ENCODE data around the gene COLEC11. TPM values are rescaled to one million over a fixed set of nuclear protein-coding genes. Genes with fewer than 3 reads are reported as not detected.

Gene COLEC11
- not detected in 2 replicates for total RNA-seq
- 0.05 TPM for total RNA-seq (2013)
- polyA plus RNA-seq = 0.58 TPM in 1 of 2 replicates, not detected in the other
- not detected in 2 replicates for polyA minus RNA-seq

GRCh38 chr2:3594493-3595281 is at the start of gene COLEC11:
Gene COLEC11, plus strand, starts transcription at chr2:3595112. Its CDS starts 9,229 bp downstream, at chr2:3604341.
- POLR2A ChIA-PET = no interaction called here
- no peak for DNase-seq
- no peaks in the 10 kb centered on the region for H4K20me1 ChIP-seq (ENCODE audit: control insufficient read depth, insufficient read depth, low read length, poor library complexity, severe bottlenecking)
- 63% methylated on average over 38 of the region's 40 CpGs for WGBS (ENCODE audit: insufficient coverage)
- ATAC-seq (ENCODE audit: low read depth) = no peak
- Mint-ChIP-seq H3K4me3 (no peak within 1 kb of the TSS), H3K9me3 (ENCODE audit: insufficient read depth) (no peaks in the 10 kb centered on the region), H3K27ac (no peak within 1 kb of the TSS), H3K27me3 (no peaks in the 10 kb centered on the region), H3K4me1 (no peaks in the 10 kb centered on the region)
- H3K36me3 ChIP-seq (replicated peaks in 1 of 2; ENCODE audit: control extremely low read depth in 1 of 2, control insufficient read depth in 1 of 2, extremely low read depth in 1 of 2, insufficient read depth in 2 of 2, low read length in 1 of 2) = no peaks in the 10 kb centered on the region
- no peak within 1 kb of the TSS for H2AFZ ChIP-seq (ENCODE audit: insufficient read depth, low read depth, low read length, poor library complexity, severe bottlenecking)
- H3K27ac ChIP-seq (ENCODE audit: low read length in 2 of 2) = no peak within 1 kb of the TSS
- no peaks in the 10 kb centered on the region for H3K27me3 ChIP-seq (replicated peaks in 1 of 4; ENCODE audit: control extremely low read depth in 1 of 4, control insufficient read depth in 3 of 4, insufficient read depth in 4 of 4, low read length in 3 of 4)
- TF ChIP-seq EZH2 (IDR thresholded peaks at IDR 0.05; ENCODE audit: borderline replicate concordance, insufficient read depth, low read depth, low read length, poor library complexity, severe bottlenecking) (no peak), CTCF (IDR thresholded peaks at IDR 0.05) (no peak)
- H3K79me2 ChIP-seq (ENCODE audit: control insufficient read depth, insufficient read depth, low read length) = no peaks in the 10 kb centered on the region
- H3K9ac ChIP-seq (ENCODE audit: low read length) = no peak within 1 kb of the TSS
- intact Hi-C loops (cut with micrococcal nuclease) = no loop called here
- H3K4me1 ChIP-seq (ENCODE audit: control insufficient read depth in 2 of 2, insufficient read depth in 2 of 2, low read length in 2 of 2) = no peaks in the 10 kb centered on the region
- H3K4me2 ChIP-seq (replicated peaks; ENCODE audit: low read depth, low read length, poor library complexity, severe bottlenecking) = no peak within 1 kb of the TSS
- peaks cover 0 to 2% (median 0%) of the 10 kb centered on the region in 3 donors for H3K9me3 ChIP-seq (ENCODE audit: control extremely low read depth in 1 of 3, control insufficient read depth in 2 of 3, insufficient read depth in 1 of 3, low read length in 2 of 3)
- CTCF ChIA-PET = no interaction called here
- H3K4me3 ChIP-seq (ENCODE audit: control extremely low read depth in 1 of 5, extremely low read depth in 1 of 5, insufficient read depth in 1 of 5, low read depth in 2 of 5, low read length in 4 of 5) = no peak within 1 kb of the TSS

- no peak overlapping the region for H3K27ac Mint-ChIP-seq
- Histone ChIP-seq H3K79me2 (ENCODE audit: control insufficient read depth, insufficient read depth, low read length) (no peaks in the 10 kb centered on the region), H3K36me3 (replicated peaks in 1 of 2; ENCODE audit: control extremely low read depth in 1 of 2, control insufficient read depth in 1 of 2, extremely low read depth in 1 of 2, insufficient read depth in 2 of 2, low read length in 1 of 2) (peaks cover 21 to 84% of the 10 kb centered on the region in 2 experiments)
These were observed 49.0 kb upstream of the COLEC11 start for GRCh38 chr2:3545788-3546478.

More at GRCh38 chr2:3545788-3546478, 49.0 kb upstream of the COLEC11 start:
- no peak for ATAC-seq (ENCODE audit: low read depth)
- H3K27me3 ChIP-seq (replicated peaks in 1 of 4; ENCODE audit: control extremely low read depth in 1 of 4, control insufficient read depth in 3 of 4, insufficient read depth in 4 of 4, low read length in 3 of 4) = no peaks in the 10 kb centered on the region
- no peak overlapping the region for H3K4me2 ChIP-seq (replicated peaks; ENCODE audit: low read depth, low read length, poor library complexity, severe bottlenecking)
- TF ChIP-seq EZH2 (IDR thresholded peaks at IDR 0.05; ENCODE audit: borderline replicate concordance, insufficient read depth, low read depth, low read length, poor library complexity, severe bottlenecking) (no peak), CTCF (IDR thresholded peaks at IDR 0.05) (no peak)
- Mint-ChIP-seq H3K4me1 (no peaks in the 10 kb centered on the region), H3K27me3 (no peaks in the 10 kb centered on the region), H3K9me3 (ENCODE audit: insufficient read depth) (no peaks in the 10 kb centered on the region), H3K4me3 (no peak overlapping the region)
- intact Hi-C loops (cut with micrococcal nuclease) = no loop called here
- no peak for DNase-seq
- H3K27ac ChIP-seq (ENCODE audit: low read length in 2 of 2) = no peak overlapping the region
- H3K4me1 ChIP-seq (ENCODE audit: control insufficient read depth in 2 of 2, insufficient read depth in 2 of 2, low read length in 2 of 2) = no peaks in the 10 kb centered on the region
- ChIA-PET POLR2A (no interaction called here), CTCF (no interaction called here)
- 100% methylated on average over 6 of the region's 10 CpGs for WGBS (ENCODE audit: insufficient coverage)
- peaks cover 0 to 1% (median 0%) of the 10 kb centered on the region in 3 donors for H3K9me3 ChIP-seq (ENCODE audit: control extremely low read depth in 1 of 3, control insufficient read depth in 2 of 3, insufficient read depth in 1 of 3, low read length in 2 of 3)
- no peak overlapping the region for H3K9ac ChIP-seq (ENCODE audit: low read length)
- no peak overlapping the region for H3K4me3 ChIP-seq (ENCODE audit: control extremely low read depth in 1 of 5, extremely low read depth in 1 of 5, insufficient read depth in 1 of 5, low read depth in 2 of 5, low read length in 4 of 5)
- no peak overlapping the region for H2AFZ ChIP-seq (ENCODE audit: insufficient read depth, low read depth, low read length, poor library complexity, severe bottlenecking)
- H4K20me1 ChIP-seq (ENCODE audit: control insufficient read depth, insufficient read depth, low read length, poor library complexity, severe bottlenecking) = no peaks in the 10 kb centered on the region

Measured in B cell (primary cell).